Fibroblast of lung (primary cell): ENCODE data around the gene LINS1. TPM values are rescaled to one million over a fixed set of nuclear protein-coding genes. Genes with fewer than 3 reads are reported as not detected.

Experiments
- DNase-seq, 2 donors: peaks; one replicate each; pipeline versions ENCODE4 v3.0.0 to v3.0.0-alpha.2; 2010; ENCODE audit warnings: low read depth in 2 of 2
- H2AFZ ChIP-seq: 2 replicates; pipeline ENCODE4 v1.5.1; 2012; ENCODE audit warnings: low read length, control low read depth, inconsistent platforms
- H3K27ac ChIP-seq: 2 replicates; pipeline ENCODE4 v1.5.1; 2011; ENCODE audit warnings: low read length, control low read depth; ENCODE audit not compliant: insufficient read depth
- H3K27me3 ChIP-seq: 2 replicates; pipeline ENCODE4 v1.5.1; 2011; ENCODE audit warnings: mild to moderate bottlenecking, low read length; ENCODE audit not compliant: control insufficient read depth, insufficient read depth
- H3K36me3 ChIP-seq: 2 replicates; pipeline ENCODE4 v1.5.1; 2011; ENCODE audit warnings: low read length; ENCODE audit not compliant: control insufficient read depth, insufficient read depth
- H3K4me1 ChIP-seq: 2 replicates; pipeline ENCODE4 v1.5.1; 2011; ENCODE audit warnings: low read length; ENCODE audit not compliant: control insufficient read depth, insufficient read depth; ENCODE audit errors: extremely low read depth
- H3K4me2 ChIP-seq: 2 replicates; pipeline ENCODE4 v1.5.1; 2011; ENCODE audit warnings: low read length, control low read depth; ENCODE audit not compliant: insufficient read depth; ENCODE audit errors: extremely low read depth
- H3K4me3 ChIP-seq, 4 experiments: fragments of 200-600 bp in 1 of 4; sonication (generic) in 1 of 4; replicated peaks in 1 of 4; 2 replicates each; pipeline ENCODE4 v1.5.1; 2011 to 2016; ENCODE audit warnings: low read length in 4 of 4, low read depth in 3 of 4, mild to moderate bottlenecking in 3 of 4, control low read depth in 2 of 4, inconsistent platforms in 1 of 4, mixed read lengths in 1 of 4; ENCODE audit not compliant: insufficient read depth in 1 of 4; ENCODE audit errors: control extremely low read depth in 1 of 4
- H3K79me2 ChIP-seq: 2 replicates; pipeline ENCODE4 v1.5.1; 2012; ENCODE audit warnings: mild to moderate bottlenecking, low read length, inconsistent platforms; ENCODE audit not compliant: control insufficient read depth, insufficient read depth
- H3K9ac ChIP-seq: 2 replicates; pipeline ENCODE4 v1.5.1; 2011; ENCODE audit warnings: mild to moderate bottlenecking, low read length, control low read depth; ENCODE audit not compliant: insufficient read depth
- H3K9me3 ChIP-seq: 2 replicates; pipeline ENCODE4 v1.5.1; 2012; ENCODE audit warnings: low read depth, low read length; ENCODE audit not compliant: control insufficient read depth, insufficient read depth
- H4K20me1 ChIP-seq: 2 replicates; pipeline ENCODE4 v1.5.1; 2011; ENCODE audit warnings: low read length; ENCODE audit not compliant: control insufficient read depth, insufficient read depth; ENCODE audit errors: extremely low read depth
- EZH2 ChIP-seq: IDR thresholded peaks from 2 replicates; pipeline ENCODE4 v1.5.1; 2012; ENCODE audit warnings: low read length, control low read depth, mild to moderate bottlenecking; ENCODE audit errors: missing control alignments
- polyA plus RNA-seq, 2 donors: library from polyadenylated mRNA; depleted of rRNA in 1 of 2; stranded (reverse) in 1 of 2; unstranded in 1 of 2; fragments of >200 nt; gene quantifications; 2 replicates each; pipeline ENCODE4 v1.2.1, GENCODE V29; 2011 to 2012; ENCODE audit warnings: missing spikeins in 1 of 2
- total RNA-seq: library from RNA; depleted of rRNA; stranded (reverse); fragments of >200 nt; gene quantifications from 2 replicates; pipeline ENCODE4 v1.2.1, GENCODE V29; 2014
- TF ChIP-seq, protein P1 (sequence below), 2 donors: IDR thresholded peaks in 1 of 2; conservative IDR thresholded peaks in 1 of 2; 1 replicate in 1 of 2; 2 replicates in 1 of 2; pipeline ENCODE4 v1.5.1; 2011 to 2012; ENCODE audit warnings: low read length in 2 of 2, control low read depth in 1 of 2, inconsistent platforms in 1 of 2, low read depth in 1 of 2, mild to moderate bottlenecking in 1 of 2

The LINS1 gene
- total and polyA plus RNA-seq, 2 donors (not counting 1 experiment from before 2014, with no cell fraction given), result 7.3 to 9.4 TPM

DNA sequence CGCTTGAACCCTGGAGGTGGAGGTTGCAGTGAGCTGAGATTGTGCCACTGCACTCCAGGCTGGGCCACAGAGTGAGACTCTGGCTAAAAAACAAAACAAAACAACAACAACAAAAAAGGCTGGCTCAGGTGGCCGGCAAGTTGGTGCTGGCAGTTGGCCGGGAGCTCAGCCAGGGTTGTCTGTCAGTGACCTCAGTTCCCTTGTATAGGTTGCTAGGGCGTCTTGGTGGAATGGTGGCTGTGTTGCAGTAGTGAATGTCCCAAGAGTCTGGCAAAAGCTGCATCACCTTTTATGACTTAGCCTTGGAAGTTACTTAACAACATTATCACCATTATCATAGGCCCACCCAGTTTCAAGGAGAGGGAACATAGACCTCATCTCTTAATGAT lies 41.0 kb upstream of the LINS1 start:
- no peak overlapping the region for H3K4me2 ChIP-seq
- H3K4me1 ChIP-seq, result no peaks in the 10 kb centered on the region
- no peak overlapping the region for H3K4me3 ChIP-seq
- H3K79me2 ChIP-seq, result no peaks in the 10 kb centered on the region
- TF ChIP-seq, protein P1, sequence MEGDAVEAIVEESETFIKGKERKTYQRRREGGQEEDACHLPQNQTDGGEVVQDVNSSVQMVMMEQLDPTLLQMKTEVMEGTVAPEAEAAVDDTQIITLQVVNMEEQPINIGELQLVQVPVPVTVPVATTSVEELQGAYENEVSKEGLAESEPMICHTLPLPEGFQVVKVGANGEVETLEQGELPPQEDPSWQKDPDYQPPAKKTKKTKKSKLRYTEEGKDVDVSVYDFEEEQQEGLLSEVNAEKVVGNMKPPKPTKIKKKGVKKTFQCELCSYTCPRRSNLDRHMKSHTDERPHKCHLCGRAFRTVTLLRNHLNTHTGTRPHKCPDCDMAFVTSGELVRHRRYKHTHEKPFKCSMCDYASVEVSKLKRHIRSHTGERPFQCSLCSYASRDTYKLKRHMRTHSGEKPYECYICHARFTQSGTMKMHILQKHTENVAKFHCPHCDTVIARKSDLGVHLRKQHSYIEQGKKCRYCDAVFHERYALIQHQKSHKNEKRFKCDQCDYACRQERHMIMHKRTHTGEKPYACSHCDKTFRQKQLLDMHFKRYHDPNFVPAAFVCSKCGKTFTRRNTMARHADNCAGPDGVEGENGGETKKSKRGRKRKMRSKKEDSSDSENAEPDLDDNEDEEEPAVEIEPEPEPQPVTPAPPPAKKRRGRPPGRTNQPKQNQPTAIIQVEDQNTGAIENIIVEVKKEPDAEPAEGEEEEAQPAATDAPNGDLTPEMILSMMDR (conservative IDR thresholded peaks at IDR 0.05 in 1 of 2, IDR thresholded peaks at IDR 0.05 in 1 of 2; ENCODE audit: low read depth in 1 of 2, low read length in 2 of 2), result no peak
- no peak for TF ChIP-seq EZH2
- no peaks in the 10 kb centered on the region for H3K27me3 ChIP-seq
- H4K20me1 ChIP-seq, result no peaks in the 10 kb centered on the region
- H3K9ac ChIP-seq, result no peak overlapping the region
- no peaks in the 10 kb centered on the region for H3K9me3 ChIP-seq
- H3K36me3 ChIP-seq, result no peaks in the 10 kb centered on the region
- H3K27ac ChIP-seq, result no peak overlapping the region
- no peak overlapping the region for H2AFZ ChIP-seq
- no peak for DNase-seq

DNA sequence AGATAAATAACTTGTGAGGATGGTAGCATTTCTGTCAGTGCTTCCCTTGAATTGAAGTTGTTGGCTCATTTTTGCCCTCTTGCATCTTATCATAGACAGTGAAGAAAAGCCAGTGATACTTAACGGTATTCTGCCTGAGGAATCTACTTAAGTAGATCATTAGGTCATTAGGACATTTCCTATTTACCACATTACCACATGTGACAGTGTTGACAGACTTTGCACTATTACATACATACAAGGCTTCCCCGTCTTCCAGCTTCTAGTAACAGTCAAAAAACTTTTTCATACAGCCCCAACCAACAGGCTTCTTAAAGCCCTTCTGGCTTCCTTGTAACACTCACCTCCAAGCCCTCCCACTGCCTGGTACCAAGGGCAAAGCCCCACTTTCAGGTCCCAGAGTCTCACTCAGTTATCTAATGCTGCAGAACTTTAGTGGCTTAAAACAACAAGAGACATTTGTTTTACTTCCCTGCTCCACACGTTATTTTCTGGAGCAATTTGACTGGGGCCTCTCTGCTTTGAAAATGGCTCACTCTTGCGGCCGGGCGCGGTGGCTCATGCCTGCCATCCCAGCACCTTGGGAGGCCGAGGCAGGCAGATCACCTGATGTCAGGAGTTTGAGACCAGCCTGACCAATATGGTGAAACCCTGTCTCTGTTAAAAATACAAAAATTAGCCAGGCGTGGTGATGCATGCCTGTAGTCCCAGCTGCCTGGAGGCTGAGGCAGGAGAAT lies 40.4 kb upstream of the LINS1 start:
- H3K4me1 ChIP-seq, result no peaks in the 10 kb centered on the region
- no peaks in the 10 kb centered on the region for H3K36me3 ChIP-seq
- no peaks in the 10 kb centered on the region for H4K20me1 ChIP-seq
- H3K9ac ChIP-seq, result no peak overlapping the region
- H3K79me2 ChIP-seq, result no peaks in the 10 kb centered on the region
- no peaks in the 10 kb centered on the region for H3K9me3 ChIP-seq
- TF ChIP-seq, protein P1 (conservative IDR thresholded peaks at IDR 0.05 in 1 of 2, IDR thresholded peaks at IDR 0.05 in 1 of 2; ENCODE audit: low read depth in 1 of 2, low read length in 2 of 2), result no peak
- no peak for TF ChIP-seq EZH2
- no peak overlapping the region for H3K27ac ChIP-seq
- no peaks in the 10 kb centered on the region for H3K27me3 ChIP-seq
- DNase-seq, result no peak
- H3K4me3 ChIP-seq, result no peak overlapping the region
- no peak overlapping the region for H2AFZ ChIP-seq
- no peak overlapping the region for H3K4me2 ChIP-seq

DNA sequence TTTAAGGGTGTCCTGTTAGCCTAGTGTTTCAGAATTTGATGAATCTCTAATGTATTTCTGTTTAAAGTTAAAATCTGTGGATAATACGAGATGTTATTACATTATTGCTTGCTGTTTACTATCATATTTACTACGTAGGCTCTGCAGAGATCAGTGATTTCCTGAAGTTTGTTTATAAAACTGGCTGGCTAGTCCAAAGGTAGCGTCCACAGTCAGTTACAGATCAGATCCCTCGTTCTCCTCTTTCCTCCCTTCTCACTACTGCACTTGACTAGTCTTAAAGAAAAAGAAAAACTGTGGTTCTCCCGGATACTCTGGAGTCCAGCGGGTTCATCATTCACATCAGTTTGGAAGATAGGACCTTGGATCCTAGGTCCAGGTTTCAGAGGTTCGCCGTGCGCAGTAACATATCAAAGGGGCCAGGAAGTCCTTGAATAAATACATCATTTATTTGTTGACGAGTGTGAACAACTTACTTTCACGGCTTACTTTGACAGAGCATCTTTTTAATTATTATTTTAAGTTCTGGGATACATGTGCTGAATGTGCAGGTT lies 36.3 kb upstream of the LINS1 start:
- DNase-seq, result no peak
- Histone ChIP-seq H4K20me1 (peaks cover 2% of the 10 kb centered on the region), H3K27ac (no peak overlapping the region), H3K4me3 (no peak overlapping the region), H3K79me2 (no peaks in the 10 kb centered on the region), H3K4me1 (no peaks in the 10 kb centered on the region), H2AFZ (no peak overlapping the region), H3K27me3 (no peaks in the 10 kb centered on the region), H3K9ac (no peak overlapping the region), H3K4me2 (no peak overlapping the region), H3K9me3 (no peaks in the 10 kb centered on the region), H3K36me3 (no peaks in the 10 kb centered on the region)
- TF ChIP-seq, protein P1 (conservative IDR thresholded peaks at IDR 0.05 in 1 of 2, IDR thresholded peaks at IDR 0.05 in 1 of 2; ENCODE audit: low read depth in 1 of 2, low read length in 2 of 2), result no peak
- no peak for TF ChIP-seq EZH2
